ELF-1 (cell line): Measurements from ENCODE around the gene LIN28A.

ENCODE experiments used
- DNase-seq: peaks from one replicate; pipeline ENCODE4 v3.0.0-alpha.2; 2016; ENCODE audit warnings: low read depth, low spot score

Gene LIN28A

DNA sequence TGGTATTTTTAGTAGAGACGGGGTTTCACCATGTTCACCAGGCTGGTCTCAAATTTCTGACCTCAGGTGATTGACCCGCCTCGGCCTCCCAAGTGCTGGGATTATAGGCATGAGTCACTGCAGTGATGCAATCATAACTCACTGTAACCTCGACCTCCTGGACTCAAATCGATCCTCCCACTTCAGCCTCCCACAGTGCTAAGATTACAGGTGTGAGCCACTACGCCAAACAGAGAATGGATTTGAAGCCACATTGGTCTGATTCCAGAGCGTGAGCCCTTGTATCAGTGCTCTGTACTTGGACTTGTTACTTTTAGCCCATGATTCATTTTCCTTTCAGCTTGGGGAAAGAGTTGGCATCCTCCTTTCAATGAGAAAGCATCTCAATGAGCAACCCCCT lies 23.2 kb upstream of the LIN28A start:
- DNase-seq = no peak

DNA sequence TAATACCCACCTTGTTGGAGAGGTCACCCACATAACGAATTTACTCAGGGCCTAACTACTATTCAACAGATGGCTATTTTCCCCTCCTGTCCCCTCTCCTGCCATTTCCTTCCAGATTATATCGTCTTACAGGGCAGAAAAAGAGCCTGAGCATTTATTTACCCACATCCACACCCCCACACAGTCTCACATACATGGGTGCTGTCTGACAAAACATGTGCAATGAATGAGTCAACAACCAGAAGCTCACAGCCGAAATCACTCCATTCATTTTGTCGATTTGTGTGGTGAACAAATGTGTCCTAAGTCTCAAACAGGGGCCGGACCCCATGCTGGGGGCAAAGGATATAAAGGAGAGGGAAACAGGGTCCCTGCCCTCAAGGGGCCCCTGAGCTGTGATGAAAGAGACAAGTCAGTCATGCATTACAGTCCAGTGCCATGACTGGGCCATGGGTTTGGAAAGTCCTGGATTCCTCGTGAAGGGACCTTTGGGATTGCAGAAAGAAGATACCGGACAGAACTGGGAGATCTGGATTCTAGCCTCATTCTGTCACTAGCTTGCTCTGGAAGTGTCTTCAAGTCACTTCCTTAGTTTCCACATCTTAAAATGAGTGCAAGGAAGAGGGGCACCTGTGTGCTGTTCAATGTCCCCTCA lies 21.7 kb upstream of the LIN28A start:
- DNase-seq = no peak

DNA sequence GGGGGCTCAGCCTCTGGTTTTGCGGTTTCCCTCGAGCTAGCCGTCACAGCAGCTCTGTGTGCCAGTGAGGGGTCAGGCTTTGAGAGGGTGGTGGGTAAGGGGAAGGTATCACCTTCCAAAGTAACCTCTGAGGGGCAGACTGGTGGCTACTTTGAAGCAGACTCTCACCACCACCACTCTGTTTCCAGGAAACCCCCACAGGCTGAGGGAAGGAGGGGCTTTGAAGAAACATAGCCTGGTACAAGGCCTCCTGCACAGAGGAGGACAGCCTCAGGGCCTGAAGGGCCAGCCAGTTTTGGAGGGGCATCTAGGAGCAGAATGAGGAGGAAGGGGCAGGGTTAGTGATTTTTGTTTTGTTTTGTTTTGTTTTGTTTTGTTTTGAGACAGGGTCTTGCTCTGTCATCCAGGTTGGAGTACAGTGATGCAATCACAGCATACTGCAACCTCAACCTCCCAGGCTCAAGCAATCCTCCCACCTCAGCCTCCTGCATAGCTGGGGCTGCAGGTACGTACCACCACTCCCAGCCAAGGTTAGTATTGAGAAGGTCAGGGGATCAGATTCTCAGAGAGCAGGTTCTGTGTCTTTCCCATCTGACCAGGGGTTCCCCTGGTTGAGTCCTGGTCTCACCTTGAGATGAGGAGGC lies 20.9 kb upstream of the LIN28A start:
- no peak for DNase-seq

DNA sequence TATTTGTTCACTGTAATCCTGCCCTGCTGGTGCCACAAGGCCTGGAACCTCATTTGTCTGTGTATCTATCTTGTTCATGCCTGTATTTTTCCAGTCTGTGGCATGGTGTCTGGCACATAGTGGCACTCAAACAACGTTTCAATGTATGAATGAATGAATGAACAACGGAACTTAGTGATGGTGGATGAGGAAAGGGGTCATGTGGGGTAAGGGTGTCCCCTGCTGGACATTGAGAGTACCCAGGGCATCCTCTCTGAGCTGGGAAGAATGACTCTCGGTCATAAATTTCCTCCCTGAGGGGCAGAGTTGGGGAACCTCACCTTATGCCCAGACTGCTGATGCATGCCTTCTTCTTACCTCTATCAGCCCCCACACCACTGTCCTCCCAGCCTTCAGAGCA lies 19.2 kb upstream of the LIN28A start:
- DNase-seq = peak; percentile 64

DNA sequence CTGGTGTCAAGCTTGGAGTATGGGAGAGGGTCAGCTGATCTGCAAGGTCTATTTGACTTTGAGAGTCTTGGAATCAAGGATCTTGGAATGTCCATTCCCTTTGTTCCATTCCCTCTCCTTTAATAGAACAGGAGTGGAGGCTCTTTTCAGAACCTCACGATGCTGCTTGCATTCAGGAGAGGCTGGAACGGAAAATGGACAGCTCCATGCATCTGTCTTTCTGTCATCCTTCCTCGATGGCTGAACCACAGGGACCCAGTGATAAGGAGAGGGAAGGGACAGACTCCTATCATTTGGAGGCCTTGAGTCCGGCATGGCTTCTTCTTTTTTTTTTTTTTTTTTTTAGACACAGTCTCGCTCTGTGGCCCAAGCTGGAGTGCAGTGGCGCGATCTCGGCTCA lies 14.9 kb upstream of the LIN28A start:
- DNase-seq = no peak

DNA sequence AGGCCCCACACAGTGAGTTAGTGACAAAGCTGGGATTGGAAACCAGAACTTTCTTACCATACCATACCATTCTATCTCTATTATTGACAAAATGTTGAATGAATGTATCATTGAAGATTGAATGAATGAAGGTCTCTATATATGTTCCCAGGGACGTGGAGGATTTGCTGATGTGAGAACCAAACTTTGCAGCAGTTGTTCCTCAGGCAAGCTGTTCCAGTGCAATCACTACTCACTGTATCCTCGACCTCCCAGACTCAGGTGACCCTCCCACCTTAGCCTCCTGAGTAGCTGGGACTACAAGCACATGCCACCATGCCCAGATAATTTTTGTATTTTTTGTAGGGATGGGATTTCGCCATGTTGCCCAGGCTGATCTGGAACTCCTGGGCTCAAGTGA lies 11.6 kb upstream of the LIN28A start:
- DNase-seq = no peak

DNA sequence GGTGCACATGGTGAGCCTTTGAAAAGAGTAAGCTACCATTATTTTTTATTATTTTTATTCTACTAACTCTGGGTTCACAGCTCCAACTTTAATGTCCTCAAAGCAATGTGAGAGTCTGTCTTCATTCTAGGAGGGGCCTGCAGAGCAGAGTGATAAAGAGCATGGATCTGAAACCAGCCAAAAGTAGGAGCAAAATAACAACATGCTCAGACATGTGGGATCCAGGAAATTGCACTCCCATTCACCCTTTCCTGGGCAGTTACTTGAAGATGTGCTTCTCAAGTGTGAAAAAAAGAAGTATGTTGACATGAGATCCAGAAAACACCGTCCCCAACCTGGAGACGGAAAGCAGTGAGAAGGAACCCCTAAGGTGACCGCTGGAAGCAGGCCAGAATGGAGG lies 8.7 kb upstream of the LIN28A start:
- no peak for DNase-seq

DNA sequence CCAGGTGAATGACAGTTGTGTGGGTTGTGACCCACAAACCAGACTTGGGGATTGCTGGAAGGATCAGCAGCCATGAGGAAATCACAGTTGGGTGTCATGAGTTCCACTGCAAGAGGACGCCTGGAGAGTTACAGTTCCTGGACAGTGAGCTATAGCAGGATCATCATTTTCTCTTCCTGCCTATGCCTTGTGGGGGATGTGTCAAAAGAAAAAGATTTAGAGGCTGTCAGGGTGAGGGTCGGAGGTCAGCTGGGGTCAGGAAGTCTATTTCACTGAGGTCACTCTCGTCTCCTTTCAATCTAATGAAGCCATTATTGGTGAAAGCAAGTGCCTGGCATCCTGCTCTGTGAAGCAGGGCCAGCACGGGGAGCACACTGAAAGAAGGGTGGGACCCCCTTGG lies 7.0 kb upstream of the LIN28A start:
- no peak for DNase-seq

DNA sequence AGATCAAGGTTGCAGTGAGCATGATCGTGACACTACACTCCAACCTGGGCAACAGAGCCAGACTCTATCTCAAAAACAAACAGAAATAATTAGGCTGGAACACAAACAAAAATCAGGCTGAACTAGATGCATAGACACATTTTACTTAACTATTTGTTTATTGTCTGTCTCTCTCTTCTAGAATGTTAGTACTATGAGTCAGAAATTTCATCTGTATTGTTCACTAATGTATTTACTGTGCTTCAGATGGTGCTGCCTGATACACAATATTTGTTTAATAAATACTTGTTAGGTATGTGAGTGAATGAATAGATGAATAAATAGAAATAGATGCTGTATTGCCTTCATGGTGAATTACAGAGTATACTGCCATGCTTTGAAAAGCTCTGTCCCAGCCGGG lies 6.0 kb upstream of the LIN28A start:
- DNase-seq = no peak

DNA sequence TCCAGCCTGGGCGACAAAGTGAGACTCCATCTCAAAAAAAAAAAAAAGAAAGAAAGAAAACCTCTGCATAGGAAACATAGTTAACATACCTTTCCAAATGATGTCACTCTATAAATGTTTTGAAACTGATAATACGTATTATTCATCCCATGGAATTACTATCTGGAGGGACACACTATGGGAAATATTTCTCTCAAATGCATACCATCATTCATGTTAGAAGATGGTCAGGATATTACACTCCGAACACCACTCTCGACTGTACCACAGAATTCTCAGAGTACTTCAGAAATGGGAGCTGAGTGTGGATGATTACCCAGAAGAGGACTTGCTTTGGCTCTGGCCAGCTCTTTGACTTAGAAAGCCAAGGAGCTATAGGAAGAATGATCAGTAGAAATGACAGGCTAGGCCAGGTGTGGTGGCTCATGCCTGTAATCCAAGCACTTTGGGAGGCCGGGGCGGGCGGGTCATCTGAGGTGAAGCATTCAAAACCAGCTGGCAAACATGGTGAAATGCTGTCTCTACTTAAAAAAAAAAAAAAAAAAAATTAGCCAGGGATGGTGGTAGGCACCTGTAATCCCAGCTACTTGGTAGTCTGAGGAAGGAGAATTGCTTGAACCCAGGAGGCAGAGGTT lies 5.2 kb upstream of the LIN28A start:
- DNase-seq = no peak

DNA sequence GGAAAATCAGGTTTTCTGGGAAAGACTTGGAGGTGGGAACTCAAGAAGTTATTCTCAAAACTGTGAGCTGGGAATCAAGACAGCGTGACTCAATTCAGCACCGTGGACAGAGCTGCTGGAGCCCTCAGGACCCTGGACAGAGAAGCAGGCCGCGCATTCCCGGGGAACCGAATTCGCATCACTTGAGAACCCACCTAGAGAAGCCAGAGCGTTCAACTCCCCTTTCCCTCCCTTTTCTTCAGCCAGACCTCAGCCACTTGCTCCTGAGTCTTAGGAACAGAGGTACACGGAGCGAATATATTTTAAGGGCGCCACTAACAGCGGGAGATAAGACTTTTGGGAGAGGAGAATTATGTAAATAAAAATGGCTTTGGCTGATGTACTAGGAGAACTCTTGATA lies 2.0 kb upstream of the LIN28A start:
- peak; percentile 92 for DNase-seq

DNA sequence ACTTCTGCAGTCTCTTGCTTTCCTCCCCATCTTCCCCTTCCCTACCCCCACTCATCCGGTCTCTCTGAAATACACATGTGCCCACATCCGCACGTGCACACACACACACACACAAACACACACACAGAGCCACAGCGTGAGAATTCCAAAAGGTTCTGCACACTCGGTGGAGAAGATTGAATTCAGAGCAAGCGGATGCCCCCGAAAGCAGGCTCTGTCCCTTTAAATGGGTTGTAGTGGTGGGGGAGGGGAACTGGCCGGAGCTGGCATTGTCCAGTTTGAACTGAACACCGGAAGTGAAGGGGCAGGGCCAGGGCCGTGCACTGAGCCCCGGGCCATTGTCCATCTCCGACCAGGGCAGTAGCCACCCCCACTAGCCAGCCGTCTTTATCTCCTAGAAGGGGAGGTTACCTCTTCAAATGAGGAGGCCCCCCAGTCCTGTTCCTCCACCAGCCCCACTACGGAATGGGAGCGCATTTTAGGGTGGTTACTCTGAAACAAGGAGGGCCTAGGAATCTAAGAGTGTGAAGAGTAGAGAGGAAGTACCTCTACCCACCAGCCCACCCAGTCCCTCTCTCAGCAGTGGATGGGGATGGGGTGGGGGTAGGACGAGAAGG lies 1.3 kb upstream of the LIN28A start:
- DNase-seq = peak; percentile 95

DNA sequence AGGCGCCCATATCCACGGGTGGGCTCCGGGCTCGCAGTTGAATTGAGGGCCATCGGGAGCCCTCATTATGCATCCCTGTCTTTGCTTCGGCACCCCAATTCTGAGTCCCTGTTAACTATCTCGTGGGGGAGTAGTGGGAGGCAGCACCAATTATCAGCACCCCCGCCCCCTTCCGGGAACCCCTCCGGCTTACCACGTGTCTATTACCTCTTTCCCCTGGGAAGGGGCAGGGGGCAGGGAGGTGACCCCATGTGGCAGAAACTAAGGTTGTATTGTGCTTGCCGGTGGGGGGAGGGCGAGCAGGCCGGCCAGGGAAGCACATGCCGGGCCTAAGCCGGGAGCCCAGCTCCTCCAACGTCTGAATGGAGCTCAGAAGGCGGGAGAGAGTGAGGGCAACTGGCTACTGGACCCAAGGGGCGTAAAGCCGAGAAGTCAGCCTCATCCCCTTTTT lies 1.0 kb downstream of the LIN28A start:
- DNase-seq = peak; percentile 60

DNA sequence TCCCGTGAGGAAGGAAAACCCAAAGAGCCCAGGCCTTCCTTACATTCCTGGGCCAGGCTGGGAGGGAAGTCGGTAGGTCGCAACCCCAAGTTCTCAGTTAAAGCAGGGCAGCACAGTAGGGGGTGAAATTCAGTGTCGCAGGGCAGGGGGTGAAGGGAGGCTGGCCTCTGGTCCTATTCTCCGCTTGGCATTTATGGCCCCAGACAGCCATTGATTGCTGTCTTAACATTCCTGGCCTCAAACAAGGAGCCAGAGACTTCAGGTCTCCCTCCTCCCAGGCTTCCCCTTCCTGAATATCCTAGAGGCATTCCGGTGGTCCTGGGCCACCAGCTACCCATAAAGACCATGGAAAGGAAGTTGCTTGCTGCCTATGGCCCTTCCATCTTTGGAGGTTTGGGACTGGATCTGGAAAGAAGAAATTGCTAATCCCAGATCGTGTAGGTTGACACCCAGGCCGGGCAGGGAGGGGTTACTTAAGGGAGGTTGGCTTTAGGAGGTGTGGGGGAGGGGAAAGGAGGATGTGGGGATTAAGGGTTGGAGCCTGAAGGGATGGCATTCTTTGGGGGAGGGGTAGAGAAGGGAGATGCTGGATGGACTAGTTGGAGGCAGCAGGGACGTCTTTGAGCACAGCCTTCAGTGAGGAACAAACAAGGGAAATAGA lies 1.7 kb downstream of the LIN28A start:
- DNase-seq = peak; percentile 96

DNA sequence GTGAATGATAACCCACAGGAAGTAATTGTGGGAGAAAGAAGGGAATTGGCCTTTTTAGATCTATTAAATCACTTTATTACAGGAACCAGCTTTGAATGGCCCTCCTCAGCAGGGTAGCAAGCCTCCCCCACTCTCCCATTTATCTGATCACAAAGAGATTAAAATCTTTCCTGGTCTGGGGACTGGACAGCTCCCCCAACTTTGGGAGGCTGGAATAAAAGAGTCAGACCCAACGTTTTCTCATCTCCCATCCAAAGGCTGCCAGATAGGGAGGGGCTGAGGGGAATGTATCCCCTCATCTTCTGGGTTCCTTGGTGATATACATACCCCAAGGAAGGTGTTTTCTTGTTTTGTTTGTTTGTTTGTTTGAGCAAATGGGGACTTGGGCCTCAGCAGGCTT lies 2.4 kb downstream of the LIN28A start:
- DNase-seq = no peak

DNA sequence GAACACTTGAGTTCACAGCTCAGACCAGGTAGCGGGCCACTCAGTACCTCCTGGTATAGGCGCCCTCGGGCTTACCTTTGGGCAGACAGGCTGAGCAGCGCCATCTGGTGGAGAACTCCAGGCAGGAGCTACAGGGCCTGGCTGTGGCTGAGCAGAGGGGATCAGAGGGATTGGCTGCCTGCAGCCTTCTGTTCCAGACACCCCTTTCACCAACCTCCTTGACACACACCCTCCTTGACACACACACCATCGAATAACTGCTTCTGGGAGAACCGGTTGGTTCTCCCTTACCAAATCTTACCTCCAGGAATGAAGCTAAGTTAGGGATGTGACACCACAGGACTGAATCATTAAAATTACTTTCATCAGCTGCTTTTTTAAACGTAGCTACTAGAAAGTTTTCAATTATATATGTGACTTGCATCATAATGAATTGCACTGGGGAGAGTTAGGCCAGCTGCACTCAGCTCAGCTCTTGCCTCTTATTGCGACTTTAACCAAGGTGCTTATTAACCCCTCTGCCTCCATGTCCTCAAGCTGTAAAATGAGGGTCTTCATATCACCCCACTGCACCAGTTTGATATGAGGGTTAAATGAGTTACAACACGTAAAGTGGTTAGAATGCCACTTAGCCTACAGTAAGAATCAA lies 6.6 kb downstream of the LIN28A start:
- DNase-seq = peak; percentile 98

DNA sequence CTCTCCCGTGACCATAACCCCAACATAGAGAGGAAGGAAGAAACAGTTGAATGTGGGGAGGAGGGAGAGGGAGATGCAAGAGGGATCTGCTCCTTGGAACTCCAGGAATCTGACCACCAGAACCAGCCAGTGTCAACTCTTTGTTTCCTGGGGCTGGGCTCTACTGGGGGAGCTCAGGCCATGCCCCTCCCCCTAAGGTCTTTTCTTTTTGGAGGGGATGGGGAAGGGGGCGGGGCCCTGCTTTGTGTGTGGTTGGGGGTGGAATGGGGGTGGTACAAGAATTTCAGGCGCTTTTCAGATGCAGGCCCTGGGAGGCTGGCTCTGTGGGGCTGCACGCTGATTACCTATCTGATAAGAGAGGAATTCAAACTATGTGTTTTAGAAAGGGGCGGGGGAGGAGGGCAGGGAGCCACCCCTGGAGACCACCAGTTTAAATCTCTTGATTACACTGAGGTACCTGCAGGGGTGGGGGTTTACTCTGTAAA lies 8.3 kb downstream of the LIN28A start:
- peak; percentile 98 for DNase-seq

DNA sequence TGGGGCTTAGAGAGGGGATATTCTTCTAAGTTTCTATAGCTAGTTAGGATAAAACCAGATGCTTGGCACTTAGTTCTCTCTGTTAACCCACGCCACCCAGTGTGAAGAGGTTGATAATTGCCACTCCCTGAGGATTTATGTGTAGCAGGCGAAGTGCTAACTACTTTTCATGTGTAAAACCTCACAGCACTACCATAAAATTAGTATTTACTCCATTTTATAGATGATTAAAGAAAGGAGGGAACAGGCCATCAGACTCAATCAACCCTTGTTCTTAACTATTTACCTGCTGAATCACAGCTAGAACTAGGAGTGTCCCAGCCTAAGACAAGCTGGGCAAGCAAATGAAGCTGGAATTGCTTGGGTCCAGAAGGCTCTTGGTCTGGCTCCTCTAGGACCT lies 8.9 kb downstream of the LIN28A start:
- no peak for DNase-seq

DNA sequence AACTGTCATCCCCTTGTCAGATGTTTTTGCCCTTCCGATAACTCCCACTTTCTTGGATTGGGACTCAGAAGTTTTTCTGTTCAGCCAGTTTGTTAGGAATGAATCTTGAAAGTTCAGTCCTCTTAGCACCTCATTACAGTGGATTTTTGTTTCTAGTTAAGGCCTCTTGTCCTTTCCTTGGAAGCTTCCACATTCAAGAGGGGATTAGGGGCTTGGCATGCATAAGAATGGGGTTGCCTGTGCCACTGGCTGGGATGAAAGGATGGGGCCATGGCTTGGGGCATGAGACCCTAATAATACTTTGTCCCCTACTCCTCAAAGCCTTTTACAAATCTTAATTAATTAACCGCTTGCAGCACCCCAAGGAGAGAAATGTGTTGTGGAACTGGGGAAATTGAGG lies 19.1 kb downstream of the LIN28A start:
- DNase-seq = peak; percentile 43

DNA sequence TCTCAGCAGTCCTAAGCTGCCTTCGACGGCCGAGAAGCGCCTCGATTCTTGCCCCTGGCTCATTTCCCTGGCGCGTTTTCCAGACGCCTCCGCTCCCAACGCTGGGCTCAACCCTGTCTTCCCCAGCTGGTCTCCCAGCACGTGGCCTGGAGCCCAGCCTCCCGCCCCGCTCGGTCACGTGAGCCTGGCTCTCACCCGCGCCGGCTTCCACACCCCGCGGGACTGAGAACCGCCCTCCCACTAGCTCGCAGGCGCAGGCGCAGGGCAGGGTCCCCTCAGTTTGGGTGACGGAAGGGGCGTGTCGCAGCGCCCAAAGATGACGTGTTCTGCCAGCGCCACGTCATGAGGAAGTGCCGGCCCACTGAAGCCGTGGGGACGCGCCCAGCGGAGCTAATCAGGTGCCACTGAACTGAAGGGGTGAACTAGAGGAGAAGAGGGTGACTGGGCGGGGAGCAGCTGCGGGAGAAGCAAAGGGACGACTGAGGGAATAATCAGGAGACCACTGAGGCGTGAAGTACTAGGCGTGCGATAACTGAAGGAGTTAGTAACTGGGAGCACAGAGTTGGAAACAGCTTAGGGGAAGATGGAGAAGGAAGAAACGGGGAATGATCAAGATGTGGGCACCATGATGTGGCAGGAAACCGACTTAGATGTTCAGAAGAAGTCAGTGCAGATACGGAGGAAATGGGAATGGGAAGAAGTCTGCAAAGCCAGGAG lies 21.5 kb downstream of the LIN28A start, which contains the start of gene DHDDS:
TSS of gene DHDDS (plus strand) at position 343 of the 717 bp plus-strand sequence. CDS start 625 bp downstream, outside the sequence.
- DNase-seq = peak; percentile 99

DNA sequence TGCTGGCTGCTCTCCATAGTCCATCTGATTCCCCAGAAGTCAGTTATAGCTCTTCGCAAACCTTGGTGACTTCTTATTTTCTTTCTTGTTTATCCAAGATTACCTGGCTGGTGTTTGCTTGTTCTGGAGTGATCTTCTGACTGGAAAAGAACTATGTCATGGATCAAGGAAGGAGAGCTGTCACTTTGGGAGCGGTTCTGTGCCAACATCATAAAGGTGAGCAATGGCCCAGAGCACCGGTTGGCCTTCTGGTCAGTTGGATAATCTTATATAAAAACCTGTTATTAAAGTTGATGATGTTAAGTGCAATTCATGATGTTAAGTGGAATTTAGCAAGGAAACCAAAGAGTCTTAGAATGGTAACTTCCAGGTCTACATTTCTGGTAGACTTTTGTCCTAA lies 22.2 kb downstream of the LIN28A start:
- no peak for DNase-seq
